SK-N-SH treated with all-trans-retinoic acid at 6 μM for 48 hours (cell line): ENCODE measurements around the gene BEND7.

ENCODE experiments used
- ATAC-seq: fragments of 200-7000 bp; cut with Tn5 transposase; 3 replicates; pipeline ENCODE4 v1.9.1; 2020; ENCODE audit warnings: mild to moderate bottlenecking, moderate library complexity
- ARNTL ChIP-seq: fragments of 450-650 bp; formaldehyde crosslinking; IDR thresholded peaks from 2 replicates; pipeline ENCODE4 v1.5.0; 2020; ENCODE audit warnings: low read depth, mild to moderate bottlenecking, moderate library complexity, borderline replicate concordance
- CREB5 ChIP-seq: fragments of 250-450 bp; sonication (Bioruptor Pico); IDR thresholded peaks from 2 replicates; pipeline ENCODE4 v1.5.1; 2020; ENCODE audit warnings: low read depth, mild to moderate bottlenecking, moderate library complexity
- CSDC2 ChIP-seq: fragments of 250-450 bp; sonication (Bioruptor Pico); IDR thresholded peaks from 2 replicates; pipeline ENCODE4 v1.5.0; 2020; ENCODE audit warnings: mild to moderate bottlenecking, moderate library complexity
- ESRRG ChIP-seq: fragments of 250-450 bp; sonication (Bioruptor Pico); IDR thresholded peaks from 2 replicates; pipeline ENCODE4 v1.6.1; 2021; ENCODE audit warnings: mild to moderate bottlenecking
- ISL1 ChIP-seq: fragments of 250-450 bp; sonication (Bioruptor Pico); IDR thresholded peaks from 2 replicates; pipeline ENCODE4 v2.1.2; 2022; ENCODE audit warnings: mild to moderate bottlenecking, moderate library complexity
- PATZ1 ChIP-seq: fragments of 250-450 bp; sonication (Bioruptor Pico); IDR thresholded peaks from 2 replicates; pipeline ENCODE4 v1.8.0; 2020; ENCODE audit warnings: mild to moderate bottlenecking, moderate library complexity, borderline replicate concordance
- RARB ChIP-seq: fragments of 250-450 bp; sonication (Bioruptor Pico); IDR thresholded peaks from 2 replicates; pipeline ENCODE4 v1.8.0; 2021; ENCODE audit warnings: mild to moderate bottlenecking, moderate library complexity
- SNAI2 ChIP-seq: fragments of 250-450 bp; sonication (Bioruptor Pico); IDR thresholded peaks from 2 replicates; pipeline ENCODE4 v1.5.0; 2020; ENCODE audit warnings: mild to moderate bottlenecking, moderate library complexity
- TCF4 ChIP-seq: fragments of 250-450 bp; sonication (Bioruptor Pico); IDR thresholded peaks from 2 replicates; pipeline ENCODE4 v1.8.0; 2021; ENCODE audit warnings: mild to moderate bottlenecking, moderate library complexity, borderline replicate concordance
- TOX ChIP-seq: fragments of 250-450 bp; sonication (Bioruptor Pico); IDR thresholded peaks from 2 replicates; pipeline ENCODE4 v1.8.0; 2021; ENCODE audit warnings: mild to moderate bottlenecking, moderate library complexity, borderline replicate concordance
- ZC3H10 ChIP-seq: fragments of 250-450 bp; sonication (Bioruptor Pico); IDR thresholded peaks from 2 replicates; pipeline ENCODE4 v1.5.1; 2021; ENCODE audit warnings: mild to moderate bottlenecking, moderate library complexity
- ZFP30 ChIP-seq: fragments of 450-650 bp; formaldehyde crosslinking; IDR thresholded peaks from 2 replicates; pipeline ENCODE4 v1.5.0; 2022; ENCODE audit warnings: mild to moderate bottlenecking, moderate library complexity
- ZNF565 ChIP-seq: fragments of 450-650 bp; formaldehyde crosslinking; conservative IDR thresholded peaks from 2 replicates; pipeline ENCODE4 v1.5.0; 2020; ENCODE audit warnings: low read depth, mild to moderate bottlenecking, moderate library complexity
- ZNF70 ChIP-seq: fragments of 450-650 bp; formaldehyde crosslinking; IDR thresholded peaks from 2 replicates; pipeline ENCODE4 v1.5.0; 2020; ENCODE audit warnings: mild to moderate bottlenecking, moderate library complexity
- ZNF8 ChIP-seq: fragments of 450-650 bp; formaldehyde crosslinking; IDR thresholded peaks from 2 replicates; pipeline ENCODE4 v1.5.0; 2020; ENCODE audit warnings: mild to moderate bottlenecking, moderate library complexity
- TF ChIP-seq, protein P1 (sequence below): fragments of 250-450 bp; sonication (Bioruptor Pico); IDR thresholded peaks from 2 replicates; pipeline ENCODE4 v1.8.0; 2021; ENCODE audit warnings: low read depth, mild to moderate bottlenecking, moderate library complexity, borderline replicate concordance
- TF ChIP-seq, protein P2 (sequence below): fragments of 250-450 bp; sonication (Bioruptor Pico); IDR thresholded peaks from 2 replicates; pipeline ENCODE4 v1.5.0; 2020; ENCODE audit warnings: mild to moderate bottlenecking, moderate library complexity

Gene BEND7

GRCh38 chr10:13453896-13454295 is 74.9 kb downstream of the BEND7 start:
- ATAC-seq, result no peak
- TF ChIP-seq ZNF8 (CRISPR knock-in tag) (no peak), ARNTL (CRISPR knock-in tag) (no peak), CSDC2 (CRISPR knock-in tag) (no peak), ISL1 (no peak), ESRRG (CRISPR knock-in tag) (no peak), CREB5 (CRISPR knock-in tag) (no peak)

- TF ChIP-seq CREB5 (CRISPR knock-in tag) (no peak), PATZ1 (CRISPR knock-in tag) (no peak), RARB (no peak), SNAI2 (CRISPR knock-in tag) (no peak), ZNF70 (CRISPR knock-in tag) (no peak), ZC3H10 (CRISPR knock-in tag) (no peak), ARNTL (CRISPR knock-in tag) (no peak)
- TF ChIP-seq, protein P1, sequence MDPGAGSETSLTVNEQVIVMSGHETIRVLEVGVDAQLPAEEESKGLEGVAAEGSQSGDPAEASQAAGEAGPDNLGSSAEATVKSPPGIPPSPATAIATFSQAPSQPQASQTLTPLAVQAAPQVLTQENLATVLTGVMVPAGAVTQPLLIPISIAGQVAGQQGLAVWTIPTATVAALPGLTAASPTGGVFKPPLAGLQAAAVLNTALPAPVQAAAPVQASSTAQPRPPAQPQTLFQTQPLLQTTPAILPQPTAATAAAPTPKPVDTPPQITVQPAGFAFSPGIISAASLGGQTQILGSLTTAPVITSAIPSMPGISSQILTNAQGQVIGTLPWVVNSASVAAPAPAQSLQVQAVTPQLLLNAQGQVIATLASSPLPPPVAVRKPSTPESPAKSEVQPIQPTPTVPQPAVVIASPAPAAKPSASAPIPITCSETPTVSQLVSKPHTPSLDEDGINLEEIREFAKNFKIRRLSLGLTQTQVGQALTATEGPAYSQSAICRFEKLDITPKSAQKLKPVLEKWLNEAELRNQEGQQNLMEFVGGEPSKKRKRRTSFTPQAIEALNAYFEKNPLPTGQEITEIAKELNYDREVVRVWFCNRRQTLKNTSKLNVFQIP, result no peak
- TF ChIP-seq, protein P2, sequence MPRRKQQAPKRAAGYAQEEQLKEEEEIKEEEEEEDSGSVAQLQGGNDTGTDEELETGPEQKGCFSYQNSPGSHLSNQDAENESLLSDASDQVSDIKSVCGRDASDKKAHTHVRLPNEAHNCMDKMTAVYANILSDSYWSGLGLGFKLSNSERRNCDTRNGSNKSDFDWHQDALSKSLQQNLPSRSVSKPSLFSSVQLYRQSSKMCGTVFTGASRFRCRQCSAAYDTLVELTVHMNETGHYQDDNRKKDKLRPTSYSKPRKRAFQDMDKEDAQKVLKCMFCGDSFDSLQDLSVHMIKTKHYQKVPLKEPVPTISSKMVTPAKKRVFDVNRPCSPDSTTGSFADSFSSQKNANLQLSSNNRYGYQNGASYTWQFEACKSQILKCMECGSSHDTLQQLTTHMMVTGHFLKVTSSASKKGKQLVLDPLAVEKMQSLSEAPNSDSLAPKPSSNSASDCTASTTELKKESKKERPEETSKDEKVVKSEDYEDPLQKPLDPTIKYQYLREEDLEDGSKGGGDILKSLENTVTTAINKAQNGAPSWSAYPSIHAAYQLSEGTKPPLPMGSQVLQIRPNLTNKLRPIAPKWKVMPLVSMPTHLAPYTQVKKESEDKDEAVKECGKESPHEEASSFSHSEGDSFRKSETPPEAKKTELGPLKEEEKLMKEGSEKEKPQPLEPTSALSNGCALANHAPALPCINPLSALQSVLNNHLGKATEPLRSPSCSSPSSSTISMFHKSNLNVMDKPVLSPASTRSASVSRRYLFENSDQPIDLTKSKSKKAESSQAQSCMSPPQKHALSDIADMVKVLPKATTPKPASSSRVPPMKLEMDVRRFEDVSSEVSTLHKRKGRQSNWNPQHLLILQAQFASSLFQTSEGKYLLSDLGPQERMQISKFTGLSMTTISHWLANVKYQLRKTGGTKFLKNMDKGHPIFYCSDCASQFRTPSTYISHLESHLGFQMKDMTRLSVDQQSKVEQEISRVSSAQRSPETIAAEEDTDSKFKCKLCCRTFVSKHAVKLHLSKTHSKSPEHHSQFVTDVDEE (CRISPR knock-in tag), result no peak
- TF ChIP-seq, all 23 proteins: peak for 0
- no peak for ATAC-seq
Observed at GRCh38 chr10:13450069-13450468, 78.7 kb downstream of the BEND7 start.

GRCh38 chr10:13449296-13449695 is 79.5 kb downstream of the BEND7 start:
- ATAC-seq, result no peak
- TF ChIP-seq ZNF565 (no peak), SNAI2 (CRISPR knock-in tag) (no peak), RARB (no peak), TCF4 (CRISPR knock-in tag) (no peak), ISL1 (no peak)
- TF ChIP-seq, protein P2 (CRISPR knock-in tag), result no peak

DNA sequence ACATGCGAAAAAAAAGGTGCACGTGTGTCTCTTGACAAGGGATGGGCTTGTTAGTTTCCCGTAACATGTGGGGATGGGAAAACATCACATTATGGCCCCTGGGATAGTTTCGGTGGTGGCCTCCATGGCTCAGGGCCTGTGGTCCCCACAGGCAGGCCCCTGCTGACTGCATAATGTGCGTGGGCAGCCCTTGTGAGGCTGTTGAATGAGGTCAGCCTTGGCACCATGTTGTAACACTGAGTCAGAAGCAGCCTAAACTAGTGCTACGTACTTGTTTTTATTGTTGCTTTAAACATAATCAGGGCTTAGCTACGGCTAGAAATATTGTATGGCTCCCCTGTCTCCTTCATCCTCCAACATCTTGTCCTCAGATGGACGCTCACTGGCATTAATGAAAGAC is 80.6 kb downstream of the BEND7 start:
- TF ChIP-seq ZC3H10 (CRISPR knock-in tag) (no peak), TOX (no peak), ESRRG (CRISPR knock-in tag) (no peak), ZFP30 (CRISPR knock-in tag) (no peak)
- TF ChIP-seq, protein P2 (CRISPR knock-in tag), result no peak
- TF ChIP-seq, protein P1, result no peak
- TF ChIP-seq, all 23 proteins: peak for 0
- ATAC-seq, result no peak
